ENCODE data around the gene UAP1L1. TPM values are rescaled to one million over a fixed set of nuclear protein-coding genes. Genes with fewer than 3 reads are reported as not detected.

The UAP1L1 gene
- total RNA-seq, 2 experiments from 2014 or later: 49.8 to 50.1 TPM

DNA sequence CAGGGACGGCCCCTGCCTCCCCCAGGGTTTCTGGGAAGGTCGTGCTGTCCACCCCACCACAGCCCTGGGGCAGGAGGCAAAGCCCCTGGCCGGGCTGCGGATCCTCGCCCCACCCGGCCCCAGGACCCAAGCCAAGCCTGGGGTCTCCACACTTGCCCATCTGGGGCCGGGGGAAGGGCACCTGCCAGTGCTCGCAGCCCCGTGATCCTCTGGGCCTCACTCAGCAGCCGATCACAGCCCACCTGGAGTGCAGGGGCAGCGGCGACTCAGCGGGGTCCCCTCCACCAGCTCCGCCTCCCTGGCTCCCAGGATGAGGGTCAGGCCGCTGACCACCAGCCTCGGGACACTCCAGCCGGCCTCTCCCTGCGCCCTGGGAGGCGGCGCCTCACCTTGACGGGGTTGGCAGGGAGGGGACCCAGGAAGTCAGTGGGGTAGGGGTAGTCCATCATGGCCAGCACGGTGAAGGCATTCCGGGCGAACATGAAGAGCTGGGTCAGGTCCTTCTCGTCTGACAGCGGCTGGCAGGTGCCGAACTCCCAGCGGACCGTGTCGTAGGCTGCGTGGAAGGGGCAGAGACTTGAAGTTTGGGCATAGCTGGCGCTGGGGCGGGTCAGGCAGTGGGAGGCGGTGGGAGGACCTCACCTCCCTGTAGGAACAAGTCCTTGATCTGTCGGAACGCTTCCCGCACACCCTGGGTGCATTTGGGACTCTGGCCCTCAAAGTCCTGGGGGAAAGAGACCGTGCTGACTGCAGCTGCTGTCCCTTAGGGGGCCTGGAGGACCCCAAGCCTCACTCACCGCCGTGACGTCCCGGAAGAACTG is 35.5 kb downstream of the UAP1L1 start:
- Mint-ChIP-seq H3K4me1 (ENCODE audit: low read depth) (peaks cover 5% of the 10 kb centered on the region), H3K9me3 (no peaks in the 10 kb centered on the region), H3K4me3 (peak overlapping the region; percentile 75), H3K27me3 (no peaks in the 10 kb centered on the region), H3K27ac (peak overlapping the region; percentile 63), H3K36me3 (ENCODE audit: low read depth) (peaks cover 18% of the 10 kb centered on the region)
- TF ChIP-seq CTCF (IDR thresholded peaks at IDR 0.05): no peak
- ChIA-PET CTCF (interaction anchor here (0.7 to 2.0 kb wide), 4 partner anchors 17 to 77 kb away, joined by 3 to 9 read pairs (median 3); no protein-coding TSS in a partner anchor), POLR2A (interaction anchor here (0.7 to 1.6 kb wide), 6 partner anchors 17 to 187 kb away, joined by 3 to 5 read pairs (median 3); no protein-coding TSS in a partner anchor)
- intact Hi-C loops (cut with micrococcal nuclease): no loop called here
- no peak for ATAC-seq
- no peak for DNase-seq

DNA sequence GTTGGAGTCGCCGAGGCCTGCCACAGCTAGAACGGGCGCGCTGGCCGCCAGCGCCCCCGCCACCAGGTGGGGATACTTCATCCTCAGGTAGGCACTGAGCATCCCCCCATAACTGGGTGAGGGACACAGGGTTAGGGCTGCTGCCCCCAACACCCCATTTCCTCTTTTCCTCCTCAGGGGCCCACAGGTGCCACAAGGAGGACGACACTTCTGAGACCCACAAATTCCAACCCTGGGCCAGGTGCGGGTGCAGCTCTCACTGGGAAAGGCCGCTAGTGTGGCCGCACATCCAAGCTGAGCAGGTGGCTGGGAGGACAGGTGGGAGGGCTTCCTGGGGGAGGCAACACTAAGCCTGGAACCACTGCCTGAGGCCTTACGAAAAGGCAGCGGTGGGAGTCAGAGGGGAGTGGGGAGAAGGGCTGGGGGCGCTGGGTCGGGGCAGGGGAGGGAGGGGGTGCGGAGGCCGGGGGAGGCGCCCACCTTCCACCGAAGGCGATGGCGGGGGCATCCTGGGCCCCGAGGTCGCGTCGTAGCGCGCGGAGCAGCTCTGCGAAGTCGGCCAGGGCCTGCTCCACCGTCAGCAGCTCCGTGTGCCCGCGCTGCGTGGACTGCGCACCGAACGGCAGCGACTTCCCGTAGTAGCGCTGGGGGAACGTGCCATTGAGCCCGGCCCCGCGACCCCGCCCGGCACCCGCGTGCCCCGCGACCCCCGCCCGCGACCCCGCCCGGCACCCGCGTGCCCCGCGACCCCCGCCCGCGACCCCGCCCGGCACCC is 36.3 kb downstream of the UAP1L1 start:
- no peak for TF ChIP-seq CTCF (IDR thresholded peaks at IDR 0.05)
- Mint-ChIP-seq H3K36me3 (ENCODE audit: low read depth) (peaks cover 14% of the 10 kb centered on the region), H3K9me3 (no peaks in the 10 kb centered on the region), H3K27me3 (no peaks in the 10 kb centered on the region), H3K4me1 (ENCODE audit: low read depth) (peaks cover 5% of the 10 kb centered on the region), H3K27ac (peak overlapping the region; percentile 64), H3K4me3 (peak overlapping the region; percentile 75)
- DNase-seq: peak; percentile 36
- ChIA-PET CTCF (interaction anchor here (0.6 to 2.4 kb wide), 6 partner anchors 17 to 123 kb away, joined by 3 to 14 read pairs (median 3); partner anchors contain the start of gene RNF224), POLR2A (interaction anchor here (0.6 to 1.6 kb wide), 11 partner anchors 16 to 418 kb away, joined by 3 to 5 read pairs (median 3); partner anchors contain the start of genes NDOR1 and TMEM203)
- ATAC-seq: peak; percentile 41
- intact Hi-C loops (cut with micrococcal nuclease): no loop called here

GRCh38 chr9:137114220-137114612 is 36.9 kb downstream of the UAP1L1 start:
- H3K4me3 Mint-ChIP-seq: peak overlapping the region; percentile 75
- ATAC-seq (peak; percentile 1), DNase-seq (peak; percentile 23)
- intact Hi-C loops (cut with micrococcal nuclease): no loop called here
- no peak for TF ChIP-seq CTCF (IDR thresholded peaks at IDR 0.05)
- H3K9me3 Mint-ChIP-seq: no peaks in the 10 kb centered on the region
- peaks cover 8% of the 10 kb centered on the region for H3K4me1 Mint-ChIP-seq (ENCODE audit: low read depth)
- no peaks in the 10 kb centered on the region for H3K27me3 Mint-ChIP-seq
- ChIA-PET POLR2A (interaction anchor here (0.9 to 1.6 kb wide), 6 partner anchors 19 to 128 kb away, joined by 3 to 8 read pairs (median 3); partner anchors contain the start of genes NDOR1 and TMEM203), CTCF (interaction anchor here (0.6 to 2.4 kb wide), 6 partner anchors 13 to 122 kb away, joined by 3 to 14 read pairs (median 3); partner anchors contain the start of gene RNF224)
- H3K27ac Mint-ChIP-seq: peak overlapping the region; percentile 30
- H3K36me3 Mint-ChIP-seq (ENCODE audit: low read depth): peaks cover 12% of the 10 kb centered on the region

GRCh38 chr9:137114613-137115393 is 37.5 kb downstream of the UAP1L1 start, which contains the start of gene DPP7:
Gene DPP7, minus strand, starts transcription at chr9:137114733. Its CDS starts 20 bp downstream, at chr9:137114713.
- Mint-ChIP-seq H3K9me3 (no peaks in the 10 kb centered on the region), H3K4me1 (ENCODE audit: low read depth) (peaks cover 10% of the 10 kb centered on the region), H3K36me3 (ENCODE audit: low read depth) (peaks cover 12% of the 10 kb centered on the region), H3K27me3 (no peaks in the 10 kb centered on the region), H3K27ac (peak within 1 kb of the TSS; percentile 64), H3K4me3 (peak within 1 kb of the TSS; percentile 75)
- peak; percentile 85 for ATAC-seq
- TF ChIP-seq CTCF (IDR thresholded peaks at IDR 0.05): no peak
- intact Hi-C loops (cut with micrococcal nuclease): no loop called here
- DNase-seq: peak; percentile 81
- ChIA-PET CTCF (interaction anchor here (0.6 to 2.4 kb wide), 4 partner anchors 12 to 122 kb away, joined by 3 to 14 read pairs (median 4); partner anchors contain the start of gene RNF224), POLR2A (interaction anchor here (0.6 to 1.5 kb wide), 8 partner anchors 13 to 141 kb away, joined by 3 to 8 read pairs (median 4); partner anchors contain the start of gene RNF224)

Data from activated CD8-positive, alpha-beta T cell treated with anti-CD3 and anti-CD28 coated beads for 36 hours (primary cell).